ENCODE results near the gene INMT. TPM values are rescaled to one million over a fixed set of nuclear protein-coding genes. Genes with fewer than 3 reads are reported as not detected.
"Not testable (repeated sequence)": the region's sequence is repeated elsewhere in the genome, so short reads cannot be mapped to it uniquely, and the experiment has no call there.

INMT gene
- 0.30 TPM for polyA plus RNA-seq (2013, experiment 1 of 2; ENCODE audit: insufficient read length)
- 0.73 TPM for polyA plus RNA-seq (2013, experiment 2 of 2; ENCODE audit: insufficient read length)

DNA sequence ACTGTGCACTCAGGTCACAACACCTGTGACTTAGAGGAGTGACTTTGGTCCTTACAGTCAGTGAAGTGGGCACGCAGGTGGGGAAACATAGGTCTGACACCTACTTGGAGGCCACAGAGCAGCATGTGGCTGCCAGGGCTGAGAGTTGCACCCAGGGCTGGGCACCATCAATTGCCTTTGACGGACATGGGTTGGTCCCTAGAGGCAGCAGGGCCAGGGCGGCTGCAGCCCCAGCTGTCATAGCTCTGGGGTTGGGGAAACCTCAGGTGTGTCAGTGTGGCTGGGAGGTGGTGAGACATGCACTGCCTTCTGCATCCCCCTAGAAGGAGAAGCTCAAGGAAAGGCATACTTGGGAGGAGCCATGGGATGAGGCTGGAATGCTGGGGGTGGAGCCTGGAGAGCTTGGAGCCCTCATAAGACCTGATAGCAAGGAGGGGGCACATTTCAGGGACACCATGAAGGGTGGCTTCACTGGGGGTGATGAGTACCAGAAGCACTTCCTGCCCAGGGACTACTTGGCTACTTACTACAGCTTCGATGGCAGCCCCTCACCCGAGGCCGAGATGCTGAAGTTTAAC lies at the start of gene INMT:
Gene INMT (plus strand): TSS at position 440 of the 578 bp plus-strand sequence. CDS start 16 bp downstream, at position 456.
- DNase-seq: no peak

DNA sequence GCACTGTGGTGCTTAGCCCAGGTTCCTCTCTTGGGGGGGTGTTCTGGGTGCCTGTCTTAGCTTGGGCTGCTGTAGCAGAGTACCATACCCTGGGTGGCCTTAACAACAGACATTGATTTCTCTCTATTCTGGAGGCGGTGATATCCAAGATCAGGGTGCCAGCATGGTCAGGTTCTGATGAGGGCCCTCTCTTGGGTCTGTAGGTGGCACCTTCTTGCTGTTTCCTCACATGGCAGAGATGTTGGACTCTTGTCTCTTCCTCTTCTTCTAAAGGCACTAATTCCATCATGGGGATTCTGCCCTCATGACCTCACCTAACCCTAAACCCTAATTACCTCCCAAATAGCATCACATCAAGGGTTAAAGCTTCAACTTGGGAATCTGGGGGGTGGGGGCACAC lies 49.7 kb upstream of the INMT start:
- DNase-seq: no peak

DNA sequence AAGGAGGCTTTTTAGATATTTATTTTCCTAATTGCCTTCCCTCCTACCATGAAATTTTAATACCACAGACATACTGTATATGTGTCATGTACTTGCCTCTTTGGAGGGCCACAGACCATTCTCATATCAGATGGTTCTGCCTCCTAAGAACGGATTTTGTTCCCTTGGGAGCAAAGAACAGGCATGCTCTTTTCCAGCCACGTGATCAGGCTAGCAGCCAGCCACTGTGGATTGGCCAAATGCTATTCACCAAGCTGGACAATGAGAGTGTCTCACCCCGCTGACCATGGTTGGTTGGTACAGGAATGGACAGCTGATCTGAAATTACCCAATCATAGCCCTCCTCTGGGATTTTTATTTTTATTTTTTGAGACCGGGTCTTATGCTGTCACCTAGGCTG lies 48.2 kb upstream of the INMT start:
- no peak for DNase-seq

DNA sequence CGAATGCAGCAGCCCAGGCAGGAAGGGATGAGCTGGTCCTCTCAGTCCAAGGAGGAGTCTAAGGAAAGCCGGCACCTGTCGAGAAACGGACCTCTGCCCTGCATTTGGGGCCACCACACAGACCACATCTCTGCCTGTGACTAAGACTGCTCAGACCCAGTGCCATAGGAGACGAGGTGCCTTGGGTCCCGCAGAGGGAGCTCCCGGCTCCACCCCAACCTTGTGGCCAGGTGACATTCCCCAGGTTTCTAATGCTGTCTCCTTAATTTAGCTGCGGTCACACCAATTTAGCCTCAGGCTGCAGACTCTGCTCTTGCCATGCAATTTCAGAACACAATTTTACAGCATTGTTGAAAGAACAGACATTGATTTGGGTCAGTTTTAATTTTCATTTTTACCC lies 46.9 kb upstream of the INMT start:
- DNase-seq: no peak

DNA sequence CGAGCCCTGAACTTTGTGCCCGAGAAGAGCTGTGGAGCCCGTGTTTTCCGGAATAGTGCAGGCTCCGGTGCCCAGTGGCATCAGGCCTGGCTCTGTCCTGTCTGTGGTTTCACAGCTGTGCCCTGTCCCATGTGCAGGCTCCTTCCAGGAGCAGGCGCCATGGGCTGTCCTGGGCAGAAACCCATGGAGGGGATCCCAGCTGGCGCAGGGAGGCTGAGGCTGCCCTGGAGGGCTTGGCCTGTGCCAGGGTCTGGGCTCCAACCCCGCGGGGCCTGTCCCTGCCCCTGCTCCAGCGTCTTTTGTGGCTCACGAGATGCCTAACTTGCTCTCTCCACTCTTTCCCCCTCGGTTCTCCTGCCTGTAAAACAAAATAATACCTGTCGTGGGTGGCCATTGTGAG lies 46.3 kb upstream of the INMT start:
- no peak for DNase-seq

DNA sequence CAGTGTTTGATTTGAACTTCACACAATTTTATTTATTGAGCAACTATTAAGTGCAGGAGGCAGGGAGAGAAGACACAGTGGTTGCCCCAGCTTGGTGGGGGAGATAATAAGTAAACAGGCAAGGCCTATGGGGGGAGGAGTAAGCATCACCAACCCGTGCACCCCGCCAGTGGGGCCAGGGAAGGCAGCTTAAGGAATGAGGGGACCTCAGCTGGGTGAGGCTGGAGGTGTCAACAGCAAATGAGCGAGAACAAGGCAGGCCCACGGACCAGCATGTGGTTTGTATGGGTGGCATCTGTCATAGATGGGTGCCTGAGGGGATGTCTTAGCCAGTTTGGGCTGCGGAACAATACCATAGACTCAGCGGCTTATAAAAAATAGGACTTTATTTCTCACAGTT lies 45.6 kb upstream of the INMT start:
- DNase-seq: no peak

DNA sequence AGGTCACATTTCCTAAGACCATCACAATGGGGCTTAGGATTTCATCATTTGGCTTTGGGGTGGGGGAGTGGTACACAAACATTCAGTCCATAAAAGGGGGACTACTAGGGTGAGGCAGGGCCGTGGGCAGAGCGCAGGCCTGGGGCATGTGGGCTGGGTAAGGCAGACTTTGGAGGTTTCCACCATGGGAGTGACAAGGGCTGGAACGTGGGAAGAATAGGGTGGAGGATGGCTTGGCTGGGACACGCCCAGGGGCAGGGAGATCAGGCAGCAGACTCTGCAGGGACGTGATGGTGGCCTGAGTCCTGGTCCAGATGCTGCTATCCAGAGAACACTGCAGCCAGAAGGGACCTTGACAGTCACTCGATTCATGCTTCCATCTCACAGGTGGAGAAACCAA lies 45.0 kb upstream of the INMT start:
- DNase-seq: no peak

DNA sequence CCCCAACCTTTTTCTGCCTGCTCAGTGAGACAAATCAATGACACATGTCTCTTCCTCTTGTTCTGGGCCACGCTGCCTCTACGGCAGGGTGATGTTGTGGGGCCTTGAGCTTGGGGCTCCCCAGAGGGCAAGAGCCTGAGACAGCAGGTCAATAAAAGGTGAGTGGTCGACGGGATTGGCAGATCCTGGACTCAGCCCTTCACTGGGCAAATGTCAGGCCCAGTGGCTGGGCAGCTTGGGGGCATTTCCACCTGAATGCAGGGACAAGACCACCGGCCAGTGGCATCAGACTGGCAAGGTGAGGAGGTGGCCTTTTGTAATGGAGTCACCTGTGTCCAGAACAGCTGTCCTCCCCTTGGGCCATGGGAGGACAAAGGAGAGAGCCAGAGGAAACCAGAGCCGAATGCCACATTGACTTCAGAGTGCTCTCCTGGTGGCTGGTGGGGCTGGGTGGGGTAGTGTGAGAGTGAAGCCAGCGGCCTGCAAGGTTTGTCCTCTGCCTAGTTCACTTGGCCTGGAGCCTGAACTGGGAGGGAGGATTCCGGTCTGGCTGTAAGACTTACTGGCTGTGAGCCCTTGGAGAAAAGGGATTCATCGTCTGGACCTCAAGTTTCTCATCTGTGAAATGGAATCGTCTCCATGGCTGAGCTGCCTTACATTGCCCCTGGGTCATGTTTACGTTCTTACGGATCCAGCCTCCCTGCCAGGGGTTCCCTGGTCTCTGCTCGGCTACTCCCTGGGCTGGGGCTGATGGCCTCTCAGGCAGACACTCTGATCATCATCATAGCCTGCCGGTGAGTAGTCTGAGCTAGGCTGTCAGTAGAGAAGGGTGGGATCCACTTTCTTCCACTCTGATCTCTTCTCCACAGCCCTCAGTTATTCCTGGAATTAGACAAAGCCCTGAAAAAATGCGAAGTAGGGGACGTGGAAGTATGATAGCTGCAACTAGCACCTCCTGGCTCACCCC lies 44.3 kb upstream of the INMT start:
- DNase-seq: peak; percentile 19

DNA sequence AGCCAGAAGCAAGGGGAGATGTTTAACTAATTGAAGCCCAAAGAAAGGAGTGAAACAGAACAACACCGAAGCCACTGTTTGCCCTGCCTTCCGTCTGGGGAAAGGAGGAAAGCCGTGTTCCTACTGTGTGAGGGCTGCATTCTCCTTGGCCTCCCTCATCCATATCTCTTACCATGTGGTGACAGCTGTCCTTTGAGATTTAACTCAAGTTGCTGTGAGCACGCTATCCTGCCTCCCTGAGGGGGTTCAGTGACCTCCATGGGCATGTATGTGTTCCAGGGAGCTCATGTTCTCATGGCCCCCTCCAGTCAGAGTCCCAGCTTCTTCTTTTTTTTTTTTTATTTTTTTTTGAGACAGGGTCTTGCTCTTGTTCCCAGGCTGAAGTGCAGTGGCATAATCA lies 43.5 kb upstream of the INMT start:
- DNase-seq: peak; percentile 32

DNA sequence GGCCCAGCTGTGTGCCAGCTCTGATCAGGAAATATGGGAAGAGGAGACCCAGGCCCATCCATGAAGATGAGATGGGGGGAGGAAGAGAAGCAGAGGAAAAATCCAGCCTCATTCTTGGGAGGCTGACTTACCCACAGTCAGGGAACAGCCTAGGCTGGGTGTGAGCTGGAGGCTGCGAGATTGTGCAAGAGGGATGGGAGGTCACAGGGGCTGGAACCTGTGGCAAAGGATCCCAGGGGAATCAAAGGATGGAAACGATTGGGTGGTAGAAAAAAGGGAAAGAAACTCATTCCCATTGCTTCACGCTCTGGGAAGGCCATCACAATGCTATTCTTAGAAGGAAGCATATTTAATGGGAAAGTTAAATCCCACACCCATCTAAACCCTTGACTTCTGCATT lies 43.0 kb upstream of the INMT start:
- DNase-seq: peak; percentile 39

DNA sequence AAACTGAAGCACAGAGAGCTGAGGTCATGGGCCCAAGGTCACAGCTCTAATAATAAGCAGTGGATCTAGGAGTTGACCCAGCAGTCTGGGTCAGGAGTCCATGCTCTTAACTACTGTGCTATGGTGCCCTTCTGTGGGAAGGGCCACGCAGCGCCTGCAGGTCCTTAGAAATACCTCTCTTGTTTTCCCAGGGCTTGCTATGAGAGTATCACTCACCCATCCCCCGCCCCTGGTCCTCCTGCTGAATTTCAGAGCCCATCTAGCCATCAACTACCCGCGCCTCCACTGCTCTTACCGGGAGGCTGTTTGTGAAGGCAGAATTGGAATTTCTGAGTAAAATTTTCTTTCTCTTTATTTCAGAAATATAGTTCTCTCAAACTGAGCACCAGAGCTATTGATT lies 42.4 kb upstream of the INMT start:
- DNase-seq: no peak

DNA sequence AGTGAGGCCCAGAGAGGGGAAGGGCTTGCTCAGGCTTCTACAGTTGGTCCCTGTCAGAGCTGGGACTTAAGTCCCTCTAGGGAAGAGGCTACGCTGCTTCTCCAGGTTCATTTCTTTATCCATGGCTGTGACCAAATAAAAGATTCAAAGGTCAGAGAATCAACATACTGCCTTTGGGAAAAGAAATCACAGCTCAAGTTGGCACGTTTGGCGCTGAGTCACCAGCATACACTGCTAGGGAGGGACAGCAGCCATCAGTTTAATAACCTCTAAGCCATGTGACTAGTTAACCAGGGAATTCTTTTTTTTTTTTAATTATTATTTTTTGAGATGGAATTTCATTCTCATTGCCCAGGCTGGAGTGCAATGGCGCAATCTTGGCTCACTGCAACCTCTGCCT lies 41.3 kb upstream of the INMT start:
- peak; percentile 7 for DNase-seq

DNA sequence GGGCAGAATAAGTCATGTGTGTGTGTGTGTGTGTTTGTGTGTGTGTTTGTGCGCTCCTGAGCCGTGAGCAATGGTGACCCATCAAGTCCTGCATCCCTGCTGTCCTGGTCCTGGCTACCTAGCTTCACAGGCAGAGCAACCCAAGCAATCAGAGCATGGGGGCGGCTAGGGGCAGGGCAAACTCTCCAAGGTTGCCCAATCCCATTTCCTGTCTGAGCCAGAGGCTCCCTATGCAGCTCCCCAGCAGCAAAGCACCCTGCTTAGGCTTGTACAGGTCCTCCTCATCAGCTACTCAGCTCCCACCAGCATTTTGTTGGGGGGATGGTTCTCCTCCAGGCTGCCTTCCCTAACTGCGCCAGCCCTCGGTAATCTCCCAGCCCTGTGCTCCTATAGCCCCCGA lies 38.5 kb upstream of the INMT start:
- DNase-seq: no peak

DNA sequence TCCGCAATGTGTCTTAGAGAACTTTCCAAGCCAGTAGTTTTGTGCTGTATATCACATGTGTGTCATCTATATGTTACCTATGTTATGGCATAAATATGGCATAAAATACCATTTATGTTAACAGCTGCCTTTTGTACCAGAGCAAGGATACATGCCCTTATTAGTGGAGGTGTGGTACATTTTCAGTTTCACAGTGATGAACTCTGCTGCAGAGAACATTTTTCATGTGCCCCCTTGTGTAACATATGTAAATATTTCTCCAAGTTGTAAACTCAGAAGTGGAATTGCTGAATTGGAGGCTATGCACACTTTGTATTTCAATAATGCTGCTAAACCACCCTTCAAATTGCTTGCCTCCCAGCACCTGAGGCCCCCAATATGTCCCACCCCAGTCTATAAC lies 37.8 kb upstream of the INMT start:
- no peak for DNase-seq

DNA sequence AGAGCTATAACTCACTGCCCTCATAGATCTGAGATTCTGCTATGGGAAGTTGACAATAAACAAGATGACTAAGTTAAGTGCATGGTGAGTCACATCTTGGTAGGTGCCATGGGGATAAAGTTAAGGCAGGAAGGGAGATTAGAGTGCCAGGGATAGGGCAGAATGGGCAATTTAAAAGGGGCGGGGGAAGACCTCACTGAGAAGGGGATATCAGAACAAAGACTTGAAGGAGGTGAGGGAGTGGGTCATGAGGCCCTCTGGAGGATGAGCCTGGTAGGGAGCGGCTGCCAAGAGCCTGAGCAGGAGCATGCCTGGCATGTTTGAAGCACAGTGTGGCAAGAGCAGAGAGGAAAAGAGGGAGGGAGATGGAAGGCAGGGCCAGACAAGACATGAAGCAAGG lies 34.8 kb upstream of the INMT start:
- no peak for DNase-seq

DNA sequence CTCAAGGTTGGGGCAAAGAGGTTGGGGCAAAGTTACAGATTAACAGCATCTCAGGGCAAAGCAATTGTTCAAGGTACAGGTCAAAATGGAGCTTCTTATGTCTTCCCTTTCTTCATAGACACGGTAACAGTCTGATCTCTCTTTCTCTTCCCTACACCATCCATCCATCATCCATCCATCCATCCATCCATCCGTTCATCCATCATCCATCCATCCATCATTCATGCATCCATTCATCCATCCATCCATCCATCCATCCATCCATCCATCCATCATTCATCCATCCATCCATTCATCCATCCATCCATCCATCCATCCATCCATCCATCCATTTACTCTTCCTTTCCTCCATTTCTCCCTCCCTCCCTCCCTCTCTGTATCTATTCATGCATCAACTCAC lies 32.5 kb upstream of the INMT start:
- not testable (repeated sequence) for DNase-seq

DNA sequence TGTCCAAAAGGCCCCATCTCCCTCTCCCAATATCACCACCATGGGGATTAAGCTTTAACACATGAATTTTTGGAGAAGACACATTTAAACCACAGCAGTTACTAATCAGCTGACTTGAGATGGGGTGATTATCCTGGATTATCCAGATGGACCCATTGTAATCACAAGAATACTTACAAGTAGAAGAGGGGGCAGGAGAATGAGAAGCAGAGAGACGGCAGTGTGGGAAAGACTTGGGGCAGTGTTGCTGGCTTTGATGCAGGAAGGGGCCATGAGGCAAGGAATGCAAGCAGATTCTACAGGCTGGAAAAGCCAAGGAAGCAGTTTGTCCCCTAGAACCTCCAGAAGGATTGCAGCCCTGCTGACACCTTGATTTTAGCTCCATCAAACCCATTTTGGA lies 30.7 kb upstream of the INMT start:
- DNase-seq: no peak

DNA sequence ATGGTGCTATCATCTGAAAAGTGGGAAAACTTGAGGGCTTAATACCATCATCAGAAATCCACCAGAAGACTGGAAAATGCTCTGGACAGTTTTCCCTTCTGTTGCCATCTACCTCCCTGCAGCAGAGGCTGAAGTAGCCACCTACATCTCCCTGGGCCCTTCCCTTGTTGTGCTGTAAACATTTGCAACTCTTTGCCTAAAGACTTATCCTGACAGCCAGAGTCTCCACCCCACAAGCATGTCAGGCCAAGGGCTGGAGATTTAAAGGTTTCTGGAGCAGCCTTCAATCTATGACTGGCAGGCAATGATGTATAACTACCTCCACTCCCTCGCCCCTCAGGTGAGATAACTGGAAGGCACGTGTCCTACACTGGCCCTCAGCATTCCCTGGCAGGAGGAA lies 29.7 kb upstream of the INMT start:
- DNase-seq: no peak

DNA sequence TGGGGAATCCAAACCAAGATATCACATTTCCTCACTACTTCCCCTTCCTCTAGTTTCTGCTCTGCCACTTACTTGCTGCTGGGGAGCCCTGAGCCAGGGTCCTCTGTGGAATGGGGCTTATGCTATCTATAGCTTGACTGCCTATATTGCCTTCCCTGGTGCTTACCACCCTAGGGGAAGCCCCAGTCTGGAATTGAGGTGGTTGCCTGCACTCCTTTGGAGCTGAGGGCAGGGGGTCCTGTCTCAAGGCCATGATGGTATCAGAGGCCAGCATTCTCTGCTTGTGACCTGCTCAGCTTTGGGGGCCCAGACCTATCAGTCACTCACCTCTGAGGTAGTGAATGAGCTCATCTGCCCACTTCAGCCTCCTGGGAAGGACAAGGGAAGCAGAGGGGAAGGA lies 29.3 kb upstream of the INMT start:
- no peak for DNase-seq

DNA sequence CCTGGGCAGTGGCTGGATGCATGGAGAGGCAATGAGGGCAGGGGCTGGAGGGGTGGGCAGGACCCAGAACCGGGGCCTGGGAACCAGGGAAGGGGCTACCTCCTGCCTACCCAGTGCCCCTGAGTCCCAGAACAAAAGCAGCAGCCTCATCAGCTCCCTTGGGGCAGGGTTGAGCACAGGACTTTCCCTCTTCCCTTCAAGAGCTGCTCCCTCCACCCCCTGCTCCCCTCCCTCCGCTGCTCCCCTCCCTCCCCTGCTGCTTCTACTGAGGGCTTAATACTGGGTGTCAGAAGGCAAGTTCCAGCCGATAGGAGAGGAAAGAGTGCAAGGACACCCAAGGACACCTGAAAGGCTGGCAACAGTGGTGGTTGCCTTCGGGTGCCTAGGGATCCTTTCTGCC lies 28.2 kb upstream of the INMT start:
- no peak for DNase-seq

DNA sequence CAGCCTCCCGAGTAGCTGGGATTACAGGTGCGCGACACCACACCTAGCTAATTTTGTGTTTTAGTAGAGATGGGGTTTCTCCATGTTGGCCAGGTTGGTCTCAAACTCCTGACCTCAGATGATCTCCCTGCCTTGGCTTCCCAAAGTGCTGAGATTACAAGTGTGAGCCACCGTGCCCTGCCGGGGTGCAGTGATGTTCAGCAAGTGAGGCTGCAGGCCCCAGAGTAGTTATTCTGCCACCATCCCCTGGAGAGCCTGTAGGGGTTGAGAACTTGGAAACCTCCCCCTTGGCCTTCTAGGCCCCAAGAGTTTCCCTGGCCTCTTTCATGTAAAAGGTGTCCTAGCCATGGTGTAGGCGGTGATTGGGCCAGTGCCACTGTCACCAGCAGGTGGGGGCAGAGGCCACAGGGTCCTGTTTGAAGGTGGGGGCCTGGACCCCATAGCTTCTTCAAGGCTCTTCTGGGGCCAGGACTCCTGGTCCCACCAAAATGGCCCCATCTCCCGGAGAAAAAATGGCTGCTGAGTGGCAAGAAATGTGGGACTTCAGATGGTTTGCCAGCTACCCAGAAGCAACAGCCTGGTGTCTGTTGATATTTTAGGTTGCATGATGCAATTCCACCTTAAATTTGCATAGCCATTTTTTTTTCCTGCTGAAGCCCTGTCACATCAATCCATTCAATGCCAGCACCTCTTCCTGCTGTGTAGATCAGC lies 25.5 kb upstream of the INMT start:
- DNase-seq: no peak

DNA sequence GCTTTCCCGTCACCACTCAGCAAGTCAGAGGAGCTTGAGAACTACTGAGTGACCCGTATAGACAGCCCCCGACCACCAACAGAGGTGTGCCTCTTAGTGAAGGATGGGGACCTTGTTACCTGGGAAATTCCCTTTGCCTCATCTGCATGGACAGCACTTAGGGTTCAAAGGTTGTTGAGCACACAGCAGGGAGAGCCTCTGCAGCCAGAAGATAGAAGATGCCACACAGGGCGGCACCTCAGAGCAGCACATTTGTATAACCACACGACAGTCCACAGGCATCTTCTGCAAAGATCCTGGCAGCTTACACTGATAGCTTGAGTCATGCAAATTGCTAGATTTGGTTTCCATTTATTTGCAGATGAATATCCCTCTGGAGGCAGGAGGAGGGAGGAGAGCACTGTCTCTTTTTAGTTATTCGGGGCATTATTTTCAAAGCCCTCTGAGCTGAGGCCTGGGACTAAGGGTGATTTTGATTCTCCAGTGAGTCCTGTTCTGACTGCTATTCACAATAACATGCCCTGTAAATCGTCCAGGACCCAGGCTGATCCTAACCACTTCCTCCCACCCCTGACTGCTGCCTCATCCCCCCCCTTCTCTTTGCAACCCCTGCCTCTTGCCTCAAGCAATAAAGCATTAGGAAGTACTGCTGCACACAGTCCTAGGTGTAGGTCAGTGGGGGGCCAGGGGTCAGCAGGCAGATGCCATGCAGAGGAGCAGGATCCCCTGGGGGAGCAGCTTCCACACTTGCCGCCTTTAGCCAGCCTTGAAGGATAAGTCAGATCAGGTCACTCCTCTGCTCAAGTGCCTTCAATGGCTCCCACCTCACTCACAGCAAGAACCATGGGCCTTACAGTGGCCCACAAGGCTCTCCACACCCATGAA lies 24.6 kb upstream of the INMT start:
- peak; percentile 43 for DNase-seq

Data from fibroblast of skin of scalp (primary cell).